ENCODE measurements around the gene DPY19L2. TPM values are rescaled to one million over a fixed set of nuclear protein-coding genes. Genes with fewer than 3 reads are reported as not detected.
"Not testable (repeated sequence)": the region's sequence is repeated elsewhere in the genome, so short reads cannot be mapped to it uniquely, and the experiment has no call there.

Gene DPY19L2
- total RNA-seq, 1 experiment from 2014 or later: 3.3 TPM

GRCh38 chr12:63529641-63530040 lies 138.7 kb downstream of the DPY19L2 start:
- H3K9me3 Mint-ChIP-seq; H3K27me3 Mint-ChIP-seq (ENCODE audit: low read depth); H3K4me3 Mint-ChIP-seq; DNase-seq (ENCODE audit: low spot score); CTCF ChIA-PET; POLR2A ChIA-PET; ATAC-seq; H3K36me3 Mint-ChIP-seq; H3K4me1 Mint-ChIP-seq; H3K27ac Mint-ChIP-seq: not testable (repeated sequence)

- POLR2A ChIA-PET: no interaction called here
- H3K9me3 Mint-ChIP-seq: 0 out of 2 replicates have a peak, but pooled peaks cover 5% of the 10 kb centered on the region
- no peak overlapping the region for H3K4me3 Mint-ChIP-seq
- no peaks in the 10 kb centered on the region for H3K4me1 Mint-ChIP-seq
- no peak for DNase-seq (ENCODE audit: low spot score)
- no peak overlapping the region for H3K27ac Mint-ChIP-seq
- no peaks in the 10 kb centered on the region for H3K36me3 Mint-ChIP-seq
- no peaks in the 10 kb centered on the region for H3K27me3 Mint-ChIP-seq (ENCODE audit: low read depth)
- ATAC-seq: no peak
- CTCF ChIA-PET: no interaction called here
- no peak for TF ChIP-seq SP1 (CRISPR knock-in tag; conservative IDR thresholded peaks at IDR 0.05)
- no peak for TF ChIP-seq ZNF416 (CRISPR knock-in tag; IDR thresholded peaks at IDR 0.05)
- TF ChIP-seq CDX4 (CRISPR knock-in tag; IDR thresholded peaks at IDR 0.05; ENCODE audit: borderline replicate concordance): no peak
- no peak for TF ChIP-seq E2F5 (CRISPR knock-in tag; IDR thresholded peaks at IDR 0.05)
These were observed 142.5 kb downstream of the DPY19L2 start for GRCh38 chr12:63525831-63526230.

GRCh38 chr12:63521706-63522105 lies 146.6 kb downstream of the DPY19L2 start:
- H3K4me1 Mint-ChIP-seq: no peaks in the 10 kb centered on the region
- no peak overlapping the region for H3K27ac Mint-ChIP-seq
- no peak for DNase-seq (ENCODE audit: low spot score)
- no peaks in the 10 kb centered on the region for H3K9me3 Mint-ChIP-seq
- CTCF ChIA-PET: no interaction called here
- ATAC-seq: no peak
- POLR2A ChIA-PET: no interaction called here
- H3K27me3 Mint-ChIP-seq (ENCODE audit: low read depth): no peaks in the 10 kb centered on the region; the same call in 1 of the 2 replicates
- no peak overlapping the region for H3K4me3 Mint-ChIP-seq
- TF ChIP-seq E2F5 (CRISPR knock-in tag; IDR thresholded peaks at IDR 0.05) (no peak), NFATC4 (CRISPR knock-in tag; IDR thresholded peaks at IDR 0.05) (no peak), GTF2I (CRISPR knock-in tag; conservative IDR thresholded peaks at IDR 0.05) (no peak), CREM (CRISPR knock-in tag; IDR thresholded peaks at IDR 0.05) (no peak), ZNF317 (CRISPR knock-in tag; IDR thresholded peaks at IDR 0.05; ENCODE audit: borderline replicate concordance, low read depth) (no peak), AFF4 (CRISPR knock-in tag; IDR thresholded peaks at IDR 0.05; ENCODE audit: borderline replicate concordance) (no peak), CREB1 (CRISPR knock-in tag; IDR thresholded peaks at IDR 0.05) (no peak), ELF4 (CRISPR knock-in tag; IDR thresholded peaks at IDR 0.05; ENCODE audit: low read depth) (no peak), NR3C1 (CRISPR knock-in tag; conservative IDR thresholded peaks at IDR 0.05; ENCODE audit: low read depth) (no peak), MLX (CRISPR knock-in tag; IDR thresholded peaks at IDR 0.05) (no peak), SOX15 (CRISPR knock-in tag; IDR thresholded peaks at IDR 0.05) (no peak), ETV6 (CRISPR knock-in tag; IDR thresholded peaks at IDR 0.05) (no peak), TEAD4 (CRISPR knock-in tag; IDR thresholded peaks at IDR 0.05) (no peak)
- TF ChIP-seq, protein P1, sequence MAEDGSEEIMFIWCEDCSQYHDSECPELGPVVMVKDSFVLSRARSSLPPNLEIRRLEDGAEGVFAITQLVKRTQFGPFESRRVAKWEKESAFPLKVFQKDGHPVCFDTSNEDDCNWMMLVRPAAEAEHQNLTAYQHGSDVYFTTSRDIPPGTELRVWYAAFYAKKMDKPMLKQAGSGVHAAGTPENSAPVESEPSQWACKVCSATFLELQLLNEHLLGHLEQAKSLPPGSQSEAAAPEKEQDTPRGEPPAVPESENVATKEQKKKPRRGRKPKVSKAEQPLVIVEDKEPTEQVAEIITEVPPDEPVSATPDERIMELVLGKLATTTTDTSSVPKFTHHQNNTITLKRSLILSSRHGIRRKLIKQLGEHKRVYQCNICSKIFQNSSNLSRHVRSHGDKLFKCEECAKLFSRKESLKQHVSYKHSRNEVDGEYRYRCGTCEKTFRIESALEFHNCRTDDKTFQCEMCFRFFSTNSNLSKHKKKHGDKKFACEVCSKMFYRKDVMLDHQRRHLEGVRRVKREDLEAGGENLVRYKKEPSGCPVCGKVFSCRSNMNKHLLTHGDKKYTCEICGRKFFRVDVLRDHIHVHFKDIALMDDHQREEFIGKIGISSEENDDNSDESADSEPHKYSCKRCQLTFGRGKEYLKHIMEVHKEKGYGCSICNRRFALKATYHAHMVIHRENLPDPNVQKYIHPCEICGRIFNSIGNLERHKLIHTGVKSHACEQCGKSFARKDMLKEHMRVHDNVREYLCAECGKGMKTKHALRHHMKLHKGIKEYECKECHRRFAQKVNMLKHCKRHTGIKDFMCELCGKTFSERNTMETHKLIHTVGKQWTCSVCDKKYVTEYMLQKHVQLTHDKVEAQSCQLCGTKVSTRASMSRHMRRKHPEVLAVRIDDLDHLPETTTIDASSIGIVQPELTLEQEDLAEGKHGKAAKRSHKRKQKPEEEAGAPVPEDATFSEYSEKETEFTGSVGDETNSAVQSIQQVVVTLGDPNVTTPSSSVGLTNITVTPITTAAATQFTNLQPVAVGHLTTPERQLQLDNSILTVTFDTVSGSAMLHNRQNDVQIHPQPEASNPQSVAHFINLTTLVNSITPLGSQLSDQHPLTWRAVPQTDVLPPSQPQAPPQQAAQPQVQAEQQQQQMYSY (CRISPR knock-in tag; IDR thresholded peaks at IDR 0.05): no peak
- H3K36me3 Mint-ChIP-seq: no peaks in the 10 kb centered on the region

Measured in WTC11 (cell line).